Transverse colon (tissue), 4 donors: ENCODE data around the gene INPP5K.

Experiments used
- POLR2AphosphoS5 ChIP-seq, 3 donors: sonication (generic); formaldehyde crosslinking; IDR thresholded peaks; one replicate each; pipeline ENCODE4 v1.6.1; 2016; ENCODE audit warnings: antibody characterized with exemption in 3 of 3
- TF ChIP-seq, protein P1 (sequence below), 5 experiments: fragments of 200-600 bp in 3 of 5; fragments of 450-650 bp in 2 of 5; sonication (generic) in 3 of 5; IDR thresholded peaks; 1 replicate in 2 of 5; 2 replicates in 3 of 5; pipeline ENCODE4 v1.5.1; 2016 to 2017; ENCODE audit warnings: antibody characterized with exemption in 5 of 5, inconsistent platforms in 3 of 5, mild to moderate bottlenecking in 2 of 5, moderate library complexity in 1 of 5

GRCh38 chr17:1447052-1447451, 69.4 kb downstream of the INPP5K start:
- TF ChIP-seq, protein P1, sequence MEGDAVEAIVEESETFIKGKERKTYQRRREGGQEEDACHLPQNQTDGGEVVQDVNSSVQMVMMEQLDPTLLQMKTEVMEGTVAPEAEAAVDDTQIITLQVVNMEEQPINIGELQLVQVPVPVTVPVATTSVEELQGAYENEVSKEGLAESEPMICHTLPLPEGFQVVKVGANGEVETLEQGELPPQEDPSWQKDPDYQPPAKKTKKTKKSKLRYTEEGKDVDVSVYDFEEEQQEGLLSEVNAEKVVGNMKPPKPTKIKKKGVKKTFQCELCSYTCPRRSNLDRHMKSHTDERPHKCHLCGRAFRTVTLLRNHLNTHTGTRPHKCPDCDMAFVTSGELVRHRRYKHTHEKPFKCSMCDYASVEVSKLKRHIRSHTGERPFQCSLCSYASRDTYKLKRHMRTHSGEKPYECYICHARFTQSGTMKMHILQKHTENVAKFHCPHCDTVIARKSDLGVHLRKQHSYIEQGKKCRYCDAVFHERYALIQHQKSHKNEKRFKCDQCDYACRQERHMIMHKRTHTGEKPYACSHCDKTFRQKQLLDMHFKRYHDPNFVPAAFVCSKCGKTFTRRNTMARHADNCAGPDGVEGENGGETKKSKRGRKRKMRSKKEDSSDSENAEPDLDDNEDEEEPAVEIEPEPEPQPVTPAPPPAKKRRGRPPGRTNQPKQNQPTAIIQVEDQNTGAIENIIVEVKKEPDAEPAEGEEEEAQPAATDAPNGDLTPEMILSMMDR (IDR thresholded peaks at IDR 0.05) = no peak
- no peak for TF ChIP-seq POLR2AphosphoS5 (IDR thresholded peaks at IDR 0.05)
